SK-N-SH (cell line): ENCODE data around the gene PIGX.

Source experiments
- CTCF ChIP-seq: fragments of 200-600 bp; sonication (generic); IDR thresholded peaks from 2 replicates; pipeline ENCODE4 v1.6.1; 2017; ENCODE audit warnings: antibody characterized with exemption, mild to moderate bottlenecking, moderate library complexity
- EZH2phosphoT487 ChIP-seq: fragments of 200-600 bp; sonication (generic); IDR thresholded peaks from 2 replicates; pipeline ENCODE4 v1.6.1; 2017; ENCODE audit warnings: low read depth, mixed run types, mild to moderate bottlenecking, antibody characterized with exemption, moderate library complexity, borderline replicate concordance
- FOXM1 ChIP-seq: IDR thresholded peaks from 2 replicates; pipeline ENCODE4 v1.4.0; 2012; ENCODE audit warnings: low read depth, mild to moderate bottlenecking
- TAF1 ChIP-seq: IDR thresholded peaks from 2 replicates; pipeline ENCODE4 v1.6.1; 2012; ENCODE audit warnings: low read depth, mild to moderate bottlenecking, low read length, moderate library complexity, borderline replicate concordance
- ZBTB33 ChIP-seq: IDR thresholded peaks from 2 replicates; pipeline ENCODE4 v1.4.0; 2012; ENCODE audit warnings: low read depth, borderline replicate concordance

- no peak for TF ChIP-seq CTCF
- TF ChIP-seq ZBTB33, result no peak
- TF ChIP-seq EZH2phosphoT487, result no peak
- no peak for TF ChIP-seq TAF1
- TF ChIP-seq FOXM1, result no peak
These were observed 24.6 kb downstream of the PIGX start for GRCh38 chr3:196736670-196737374.
